LNCAP (cell line): ENCODE results near the gene CLK1.

ENCODE experiments used
- TF ChIP-seq, protein P1 (sequence below): fragments of 450-650 bp; IDR thresholded peaks from 2 replicates; pipeline ENCODE4 v1.5.1; 2017; ENCODE audit warnings: mild to moderate bottlenecking

Gene CLK1

GRCh38 chr2:200810998-200811332, 53.5 kb downstream of the CLK1 start:
- TF ChIP-seq, protein P1, sequence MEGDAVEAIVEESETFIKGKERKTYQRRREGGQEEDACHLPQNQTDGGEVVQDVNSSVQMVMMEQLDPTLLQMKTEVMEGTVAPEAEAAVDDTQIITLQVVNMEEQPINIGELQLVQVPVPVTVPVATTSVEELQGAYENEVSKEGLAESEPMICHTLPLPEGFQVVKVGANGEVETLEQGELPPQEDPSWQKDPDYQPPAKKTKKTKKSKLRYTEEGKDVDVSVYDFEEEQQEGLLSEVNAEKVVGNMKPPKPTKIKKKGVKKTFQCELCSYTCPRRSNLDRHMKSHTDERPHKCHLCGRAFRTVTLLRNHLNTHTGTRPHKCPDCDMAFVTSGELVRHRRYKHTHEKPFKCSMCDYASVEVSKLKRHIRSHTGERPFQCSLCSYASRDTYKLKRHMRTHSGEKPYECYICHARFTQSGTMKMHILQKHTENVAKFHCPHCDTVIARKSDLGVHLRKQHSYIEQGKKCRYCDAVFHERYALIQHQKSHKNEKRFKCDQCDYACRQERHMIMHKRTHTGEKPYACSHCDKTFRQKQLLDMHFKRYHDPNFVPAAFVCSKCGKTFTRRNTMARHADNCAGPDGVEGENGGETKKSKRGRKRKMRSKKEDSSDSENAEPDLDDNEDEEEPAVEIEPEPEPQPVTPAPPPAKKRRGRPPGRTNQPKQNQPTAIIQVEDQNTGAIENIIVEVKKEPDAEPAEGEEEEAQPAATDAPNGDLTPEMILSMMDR: no peak

DNA sequence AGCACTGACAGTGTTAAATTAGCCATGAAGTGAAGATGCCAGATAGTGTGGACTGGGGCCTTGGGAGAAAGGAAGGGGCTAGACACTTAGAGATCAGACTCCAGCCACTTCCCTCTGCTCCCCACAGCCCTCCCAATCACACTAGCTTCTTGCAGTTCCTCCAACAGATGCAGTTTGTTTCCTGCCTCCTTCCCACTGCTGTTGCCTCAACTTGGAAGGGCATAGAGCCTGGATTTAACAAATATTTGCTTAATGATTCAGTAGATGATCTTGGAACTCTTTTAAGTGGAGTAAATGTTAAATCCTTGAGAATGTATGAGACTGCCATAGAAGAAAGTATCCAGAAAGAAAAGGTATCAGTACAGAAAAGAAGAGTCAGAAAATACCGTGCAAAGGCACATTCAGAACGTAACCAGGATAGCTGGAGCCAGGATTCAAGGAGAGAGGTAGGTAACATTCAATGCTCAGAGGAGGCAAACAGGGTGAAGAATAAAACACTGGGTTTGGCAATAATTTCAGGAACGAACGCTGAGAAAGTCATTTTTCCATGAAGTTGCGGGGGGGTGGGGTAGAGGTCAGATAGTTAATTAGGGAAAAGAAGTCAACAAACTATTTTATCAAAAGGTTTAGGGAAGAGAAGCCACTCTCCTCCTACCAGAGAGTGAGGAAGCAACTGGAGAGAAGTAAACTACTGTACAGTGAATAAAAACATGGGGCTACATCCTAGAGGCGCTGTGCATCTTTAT, 54.0 kb downstream of the CLK1 start:
- TF ChIP-seq, protein P1: no peak

DNA sequence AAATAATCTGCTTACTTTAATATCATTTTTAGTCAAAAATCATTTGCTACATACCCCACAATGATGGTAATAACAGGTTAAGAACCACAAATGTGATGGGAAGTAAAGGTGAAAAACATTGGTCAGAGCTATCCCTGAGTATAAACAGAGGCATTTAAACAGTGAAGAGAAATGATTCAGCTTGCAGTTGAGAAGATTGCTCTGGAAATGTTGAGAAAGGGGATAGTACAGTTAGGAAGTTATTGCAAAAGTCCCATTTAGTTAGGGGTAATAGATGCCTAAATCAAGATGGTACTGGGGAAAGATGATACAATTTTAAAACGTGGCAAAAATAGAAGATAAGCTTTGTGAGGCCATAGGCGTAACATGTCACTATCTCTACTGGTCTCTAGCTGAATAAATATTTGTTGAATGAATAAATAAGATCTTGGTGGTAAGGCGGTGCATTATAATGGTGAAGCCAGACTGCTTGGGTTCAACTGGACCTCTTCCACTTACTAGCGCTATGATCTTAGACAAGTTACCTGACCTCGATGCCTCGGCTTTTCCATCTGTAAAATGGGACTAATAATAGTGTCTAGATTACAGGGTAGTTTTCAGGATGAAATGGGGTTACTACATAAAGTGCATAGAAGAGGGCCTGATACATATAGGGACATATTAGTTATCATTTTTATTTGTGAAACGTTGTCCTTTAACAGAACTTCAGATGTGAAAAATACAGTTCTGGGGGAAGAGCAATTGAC, 54.8 kb downstream of the CLK1 start:
- TF ChIP-seq, protein P1: no peak
